Prostate gland (tissue), 2 donors: ENCODE measurements around the gene TBC1D16.
"Not testable (repeated sequence)": the region's sequence is repeated elsewhere in the genome, so short reads cannot be mapped to it uniquely, and the experiment has no call there.

Source experiments
- POLR2A ChIP-seq: fragments of 450-650 bp; IDR thresholded peaks from one replicate; pipeline ENCODE4 v1.6.1; 2016; ENCODE audit warnings: antibody characterized with exemption, mild to moderate bottlenecking
- POLR2AphosphoS5 ChIP-seq: sonication (generic); formaldehyde crosslinking; IDR thresholded peaks from one replicate; pipeline ENCODE4 v1.6.1; 2017; ENCODE audit warnings: antibody characterized with exemption
- TF ChIP-seq, protein P1 (sequence below), 4 experiments: fragments of 200-600 bp in 2 of 4; fragments of 450-650 bp in 2 of 4; sonication (generic) in 2 of 4; IDR thresholded peaks; 1 replicate in 3 of 4; 2 replicates in 1 of 4; pipeline ENCODE4 v1.5.1; 2016 to 2019; ENCODE audit warnings: antibody characterized with exemption in 4 of 4, mild to moderate bottlenecking in 2 of 4, moderate library complexity in 2 of 4

DNA sequence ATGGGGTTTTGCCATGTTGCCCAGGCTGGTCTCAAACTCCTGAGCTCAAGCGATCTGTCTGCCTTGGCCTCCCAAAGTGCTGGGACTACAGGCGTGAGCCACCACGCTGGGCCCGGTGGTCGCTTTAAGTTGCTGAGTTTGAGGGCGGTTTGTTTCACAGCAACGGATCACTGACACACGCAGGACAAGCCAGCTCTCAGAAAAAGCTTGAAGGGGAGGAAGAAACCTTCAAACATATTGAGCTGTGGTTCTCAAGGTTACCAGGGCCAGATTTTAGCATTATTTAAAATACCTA, 79.3 kb downstream of the TBC1D16 start:
- TF ChIP-seq, protein P1, sequence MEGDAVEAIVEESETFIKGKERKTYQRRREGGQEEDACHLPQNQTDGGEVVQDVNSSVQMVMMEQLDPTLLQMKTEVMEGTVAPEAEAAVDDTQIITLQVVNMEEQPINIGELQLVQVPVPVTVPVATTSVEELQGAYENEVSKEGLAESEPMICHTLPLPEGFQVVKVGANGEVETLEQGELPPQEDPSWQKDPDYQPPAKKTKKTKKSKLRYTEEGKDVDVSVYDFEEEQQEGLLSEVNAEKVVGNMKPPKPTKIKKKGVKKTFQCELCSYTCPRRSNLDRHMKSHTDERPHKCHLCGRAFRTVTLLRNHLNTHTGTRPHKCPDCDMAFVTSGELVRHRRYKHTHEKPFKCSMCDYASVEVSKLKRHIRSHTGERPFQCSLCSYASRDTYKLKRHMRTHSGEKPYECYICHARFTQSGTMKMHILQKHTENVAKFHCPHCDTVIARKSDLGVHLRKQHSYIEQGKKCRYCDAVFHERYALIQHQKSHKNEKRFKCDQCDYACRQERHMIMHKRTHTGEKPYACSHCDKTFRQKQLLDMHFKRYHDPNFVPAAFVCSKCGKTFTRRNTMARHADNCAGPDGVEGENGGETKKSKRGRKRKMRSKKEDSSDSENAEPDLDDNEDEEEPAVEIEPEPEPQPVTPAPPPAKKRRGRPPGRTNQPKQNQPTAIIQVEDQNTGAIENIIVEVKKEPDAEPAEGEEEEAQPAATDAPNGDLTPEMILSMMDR (IDR thresholded peaks at IDR 0.05): not testable (repeated sequence)
- TF ChIP-seq POLR2A, POLR2AphosphoS5: not testable (repeated sequence)
